HS-5 (cell line): ENCODE measurements around the gene SCAND1.

Experiments
- DNase-seq: peaks from one replicate; pipeline ENCODE4 v3.0.0-alpha.2; 2012; ENCODE audit warnings: low read depth

Gene SCAND1

DNA sequence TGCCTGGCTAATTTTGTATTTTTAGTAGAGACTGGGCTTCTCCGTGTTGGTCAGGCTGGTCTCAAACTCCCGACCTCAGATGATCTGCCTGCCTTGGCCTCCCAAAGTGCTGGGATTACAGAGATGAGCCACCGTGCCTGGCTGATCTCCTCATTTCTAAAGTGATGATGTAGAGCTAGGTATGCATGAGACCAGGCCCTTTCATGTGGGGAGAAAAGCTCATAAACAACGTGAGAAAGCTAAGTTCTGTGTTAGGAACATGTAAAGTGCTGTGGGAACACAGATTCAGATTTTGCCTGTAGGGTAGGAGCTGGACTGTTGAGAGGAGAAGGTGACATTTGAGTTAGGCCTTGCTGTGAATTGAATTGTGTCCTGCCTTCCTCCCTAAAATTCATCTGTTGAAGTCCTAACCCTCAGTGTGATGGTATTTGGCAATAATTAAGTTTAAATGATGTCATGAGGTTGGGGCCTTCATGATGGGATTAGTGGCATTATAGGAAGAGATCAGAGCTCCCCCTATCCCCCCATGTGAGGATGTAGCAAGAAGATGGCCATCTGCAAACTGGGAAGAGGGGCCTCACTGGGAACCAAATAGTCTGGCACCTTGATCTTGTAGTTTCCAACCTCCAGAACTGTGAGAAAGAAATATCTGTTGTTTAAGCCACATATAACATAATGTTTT, 49.2 kb downstream of the SCAND1 start:
- DNase-seq, result no peak

DNA sequence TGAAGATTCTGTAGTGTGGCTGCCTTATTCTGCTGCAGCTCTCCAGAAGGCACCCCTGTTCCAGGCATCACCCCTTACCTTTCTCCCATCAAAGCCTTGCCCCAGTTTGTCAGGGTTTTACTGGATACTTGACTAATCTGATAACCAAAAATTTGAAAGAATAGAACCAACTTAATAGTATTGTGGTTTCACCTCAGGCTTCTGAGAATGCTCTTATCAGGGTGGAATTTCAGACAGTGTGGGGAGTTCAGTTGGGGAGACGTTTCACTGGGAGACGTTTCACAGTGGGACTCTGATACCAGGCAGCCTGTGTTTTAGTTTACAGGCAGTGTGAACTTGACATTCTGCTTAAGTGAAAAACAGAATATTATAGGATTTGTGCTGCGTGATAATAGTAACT, 50.5 kb downstream of the SCAND1 start:
- no peak for DNase-seq
